SU-DHL-6 (cell line): ENCODE measurements around the gene ANKRD13D.

Source experiments
- H2AFZ ChIP-seq: fragments of 200-600 bp; sonication (generic); 2 replicates; pipeline ENCODE4 v1.6.1; 2014; ENCODE audit warnings: low read depth, mild to moderate bottlenecking, moderate library complexity, mixed read lengths, antibody characterized with exemption, low read length; ENCODE audit not compliant: severe bottlenecking
- H3F3A ChIP-seq: fragments of 200-600 bp; shearing (Covaris generic); 2 replicates; pipeline ENCODE4 v1.6.0; 2016; ENCODE audit warnings: antibody characterized with exemption, mild to moderate bottlenecking; ENCODE audit not compliant: insufficient read depth
- H3K27ac ChIP-seq: fragments of 200-600 bp; sonication (generic); 2 replicates; pipeline ENCODE4 v1.5.1; 2016; ENCODE audit warnings: low read depth, mild to moderate bottlenecking, low read length, moderate library complexity, mixed read lengths
- H3K27me3 ChIP-seq: fragments of 200-600 bp; sonication (generic), shearing (Covaris generic); 2 replicates; pipeline ENCODE4 v1.6.0; 2014; ENCODE audit warnings: mild to moderate bottlenecking, low read length
- H3K36me3 ChIP-seq: fragments of 200-600 bp; sonication (generic); 2 replicates; pipeline ENCODE4 v1.6.1; 2014; ENCODE audit warnings: mild to moderate bottlenecking, low read length, mixed read lengths
- H3K4me2 ChIP-seq: fragments of 300-600, 200-600 bp; shearing (Covaris generic), sonication (generic); 2 replicates; pipeline ENCODE4 v1.6.0; 2014; ENCODE audit warnings: low read length, low read depth, mild to moderate bottlenecking; ENCODE audit not compliant: poor library complexity, severe bottlenecking
- H3K4me3 ChIP-seq: fragments of 200-600 bp; sonication (generic); 2 replicates; pipeline ENCODE4 v1.5.1; 2014; ENCODE audit warnings: antibody characterized with exemption, low read length, mild to moderate bottlenecking, mixed read lengths; ENCODE audit not compliant: insufficient read depth, poor library complexity, severe bottlenecking
- H3K79me2 ChIP-seq: fragments of 200-600 bp; sonication (generic); 2 replicates; pipeline ENCODE4 v1.6.1; 2014; ENCODE audit warnings: mild to moderate bottlenecking, low read length, moderate library complexity; ENCODE audit not compliant: insufficient read depth
- H3K9ac ChIP-seq: fragments of 200-600 bp; sonication (generic); 2 replicates; pipeline ENCODE4 v1.7.0; 2014; ENCODE audit warnings: mild to moderate bottlenecking, low read length
- H3K9me2 ChIP-seq: fragments of 200-600 bp; sonication (generic); replicated peaks from 2 replicates; pipeline ENCODE4 v1.6.1; 2014; ENCODE audit warnings: low read length; ENCODE audit not compliant: insufficient read depth
- H3K9me3 ChIP-seq: fragments of 200-600 bp; sonication (generic); 2 replicates; pipeline ENCODE4 v1.6.1; 2014; ENCODE audit warnings: low read length, mixed read lengths; ENCODE audit not compliant: insufficient read depth
- H4K20me1 ChIP-seq: fragments of 200-600 bp; sonication (generic); 2 replicates; pipeline ENCODE4 v1.6.1; 2014; ENCODE audit warnings: low read depth, mild to moderate bottlenecking, antibody characterized with exemption, low read length, moderate library complexity, mixed read lengths
- EZH2phosphoT487 ChIP-seq: fragments of 200-600 bp; sonication (generic), shearing (Covaris generic); conservative IDR thresholded peaks from 2 replicates; pipeline ENCODE4 v1.6.1; 2018; ENCODE audit warnings: mild to moderate bottlenecking, antibody characterized with exemption, low read length, moderate library complexity, mixed read lengths
- TF ChIP-seq, protein P1 (sequence below): fragments of 200-600 bp; sonication (generic); IDR thresholded peaks from one replicate; pipeline ENCODE4 v1.5.1; 2017; ENCODE audit warnings: antibody characterized with exemption, mild to moderate bottlenecking, low read length, moderate library complexity; ENCODE audit not compliant: insufficient read depth, poor library complexity, severe bottlenecking

Gene ANKRD13D

DNA sequence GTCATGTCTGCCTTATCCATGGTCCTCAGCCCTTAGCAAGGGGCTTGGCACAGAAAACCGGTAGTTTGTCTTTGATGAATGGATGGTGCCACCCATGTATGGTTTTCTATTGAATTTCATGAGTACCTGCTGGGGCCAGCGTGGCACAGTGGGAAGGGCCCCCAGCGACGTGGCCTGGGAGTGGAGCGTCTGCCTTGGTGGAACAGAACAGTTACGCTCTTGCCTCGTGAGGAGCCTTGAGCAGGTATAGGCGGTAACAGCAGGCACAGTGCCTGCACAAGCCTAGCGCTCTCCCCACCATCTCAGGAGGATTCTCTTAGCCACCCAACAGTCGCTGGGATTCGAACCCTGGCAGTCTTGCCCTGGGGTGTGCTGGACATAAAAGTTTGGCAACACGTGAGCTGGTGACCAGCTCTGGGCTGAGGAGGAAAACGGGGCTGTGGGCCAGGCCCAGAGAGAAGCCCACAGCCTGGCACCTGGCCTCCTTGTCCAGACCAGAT is 11.2 kb downstream of the ANKRD13D start:
- H3K4me2 ChIP-seq, result no peak overlapping the region
- H3K4me3 ChIP-seq, result no peak overlapping the region
- H3K36me3 ChIP-seq, result peaks cover 11% of the 10 kb centered on the region
- no peak overlapping the region for H2AFZ ChIP-seq
- no peaks in the 10 kb centered on the region for H3F3A ChIP-seq
- no peak overlapping the region for H3K9ac ChIP-seq
- no peak overlapping the region for H3K27ac ChIP-seq
- H3K9me3 ChIP-seq, result no peaks in the 10 kb centered on the region
- no peak for TF ChIP-seq EZH2phosphoT487
- TF ChIP-seq, protein P1, sequence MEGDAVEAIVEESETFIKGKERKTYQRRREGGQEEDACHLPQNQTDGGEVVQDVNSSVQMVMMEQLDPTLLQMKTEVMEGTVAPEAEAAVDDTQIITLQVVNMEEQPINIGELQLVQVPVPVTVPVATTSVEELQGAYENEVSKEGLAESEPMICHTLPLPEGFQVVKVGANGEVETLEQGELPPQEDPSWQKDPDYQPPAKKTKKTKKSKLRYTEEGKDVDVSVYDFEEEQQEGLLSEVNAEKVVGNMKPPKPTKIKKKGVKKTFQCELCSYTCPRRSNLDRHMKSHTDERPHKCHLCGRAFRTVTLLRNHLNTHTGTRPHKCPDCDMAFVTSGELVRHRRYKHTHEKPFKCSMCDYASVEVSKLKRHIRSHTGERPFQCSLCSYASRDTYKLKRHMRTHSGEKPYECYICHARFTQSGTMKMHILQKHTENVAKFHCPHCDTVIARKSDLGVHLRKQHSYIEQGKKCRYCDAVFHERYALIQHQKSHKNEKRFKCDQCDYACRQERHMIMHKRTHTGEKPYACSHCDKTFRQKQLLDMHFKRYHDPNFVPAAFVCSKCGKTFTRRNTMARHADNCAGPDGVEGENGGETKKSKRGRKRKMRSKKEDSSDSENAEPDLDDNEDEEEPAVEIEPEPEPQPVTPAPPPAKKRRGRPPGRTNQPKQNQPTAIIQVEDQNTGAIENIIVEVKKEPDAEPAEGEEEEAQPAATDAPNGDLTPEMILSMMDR, result no peak
- no peaks in the 10 kb centered on the region for H4K20me1 ChIP-seq
- no peaks in the 10 kb centered on the region for H3K79me2 ChIP-seq
- H3K9me2 ChIP-seq, result no peaks in the 10 kb centered on the region
- no peaks in the 10 kb centered on the region for H3K27me3 ChIP-seq

DNA sequence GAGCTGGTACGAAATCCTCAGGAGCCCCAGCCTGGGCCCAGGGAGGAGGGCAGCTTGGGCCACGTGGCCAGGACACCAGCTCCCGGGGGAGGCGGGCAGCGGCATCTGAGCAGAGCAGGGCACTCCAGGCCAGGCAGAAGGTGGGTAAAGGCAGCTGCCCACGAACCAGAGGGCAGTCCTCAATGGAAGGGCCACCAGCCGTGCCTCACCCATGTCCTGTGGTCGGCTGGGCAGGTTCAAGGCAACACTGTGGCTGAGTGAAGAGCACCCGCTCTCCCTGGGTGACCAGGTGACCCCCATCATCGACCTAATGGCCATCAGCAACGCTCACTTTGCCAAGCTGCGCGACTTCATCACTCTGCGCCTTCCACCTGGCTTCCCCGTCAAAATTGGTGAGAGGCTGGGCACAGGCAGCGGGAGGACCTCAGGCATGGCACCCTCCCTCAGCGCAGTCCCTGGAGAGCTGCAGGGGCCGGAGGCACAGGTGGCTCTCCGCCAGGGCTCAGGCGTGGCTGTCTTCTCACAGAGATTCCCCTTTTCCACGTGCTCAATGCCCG is 11.7 kb downstream of the ANKRD13D start:
- H3K9me3 ChIP-seq, result no peaks in the 10 kb centered on the region
- H3K27ac ChIP-seq, result no peak overlapping the region
- H3K27me3 ChIP-seq, result no peaks in the 10 kb centered on the region
- no peak overlapping the region for H3K4me3 ChIP-seq
- no peak overlapping the region for H2AFZ ChIP-seq
- no peak overlapping the region for H3K9ac ChIP-seq
- H3K79me2 ChIP-seq, result no peaks in the 10 kb centered on the region
- H3K36me3 ChIP-seq, result peaks cover 7% of the 10 kb centered on the region
- no peaks in the 10 kb centered on the region for H3F3A ChIP-seq
- no peaks in the 10 kb centered on the region for H3K9me2 ChIP-seq
- TF ChIP-seq EZH2phosphoT487, result no peak
- TF ChIP-seq, protein P1, result no peak
- H3K4me2 ChIP-seq, result no peak overlapping the region
- H4K20me1 ChIP-seq, result no peaks in the 10 kb centered on the region

GRCh38 chr11:67301313-67301921 is 12.3 kb downstream of the ANKRD13D start:
- H3K9ac ChIP-seq, result no peak overlapping the region
- TF ChIP-seq, protein P1, result no peak
- no peak for TF ChIP-seq EZH2phosphoT487
- no peaks in the 10 kb centered on the region for H3K9me2 ChIP-seq
- no peaks in the 10 kb centered on the region for H3K9me3 ChIP-seq
- no peaks in the 10 kb centered on the region for H3K27me3 ChIP-seq
- no peaks in the 10 kb centered on the region for H3F3A ChIP-seq
- H3K4me3 ChIP-seq, result no peak overlapping the region
- peaks cover under 1% of the 10 kb centered on the region; the same call in 1 of the 2 replicates for H3K36me3 ChIP-seq
- no peaks in the 10 kb centered on the region for H4K20me1 ChIP-seq
- H3K79me2 ChIP-seq, result no peaks in the 10 kb centered on the region
- H3K27ac ChIP-seq, result no peak overlapping the region
- H3K4me2 ChIP-seq, result no peak overlapping the region
- no peak overlapping the region for H2AFZ ChIP-seq
